NT2/D1 (cell line): ENCODE data around the gene FAM204A.

Experiments used
- SUZ12 ChIP-seq: IDR thresholded peaks from 2 replicates; pipeline ENCODE4 v1.6.1; 2011; ENCODE audit not compliant: insufficient read length, insufficient read depth; ENCODE audit errors: extremely low read depth
- ZNF274 ChIP-seq: IDR thresholded peaks from 2 replicates; pipeline ENCODE4 v1.6.1; 2011; ENCODE audit warnings: mild to moderate bottlenecking, low read depth, low read length

- TF ChIP-seq ZNF274 (no peak), SUZ12 (no peak)
Observed at GRCh38 chr10:118264838-118265470, 77.2 kb downstream of the FAM204A start.
